Esophagus muscularis mucosa (tissue), 4 donors: ENCODE results near the gene NEU3. TPM values are rescaled to one million over a fixed set of nuclear protein-coding genes. Genes with fewer than 3 reads are reported as not detected.

Experiments used
- DNase-seq: peaks from one replicate; pipeline ENCODE4 v3.0.0-alpha.2; 2017; ENCODE audit errors: extremely low spot score
- H3K27ac ChIP-seq, 4 donors: fragments of 200-600 bp; sonication (generic); replicated peaks in 1 of 4; 1 replicate in 3 of 4; 2 replicates in 1 of 4; pipeline ENCODE4 v1.5.1; 2016 to 2019; ENCODE audit warnings: mild to moderate bottlenecking in 1 of 4
- H3K27me3 ChIP-seq, 4 donors: fragments of 200-600 bp; sonication (generic); one replicate each; pipeline versions ENCODE4 v1.5.1 to v1.6.0; 2016 to 2019
- H3K36me3 ChIP-seq, 4 donors: fragments of 200-600 bp; sonication (generic); one replicate each; pipeline ENCODE4 v1.5.1; 2016 to 2019
- H3K4me1 ChIP-seq, 4 donors: fragments of 200-600 bp; sonication (generic); one replicate each; pipeline ENCODE4 v1.5.1; 2016 to 2019
- H3K4me3 ChIP-seq, 4 donors: fragments of 200-600 bp; sonication (generic); 1 replicate in 2 of 4; 2 replicates in 2 of 4; pipeline ENCODE4 v1.5.1; 2016 to 2019; ENCODE audit warnings: mild to moderate bottlenecking in 4 of 4, moderate library complexity in 1 of 4
- H3K9me3 ChIP-seq, 4 donors: fragments of 200-600 bp; sonication (generic); 1 replicate in 3 of 4; 2 replicates in 1 of 4; pipeline ENCODE4 v1.5.1; 2016 to 2019
- CTCF ChIP-seq, 3 experiments: fragments of 200-600 bp in 2 of 3; fragments of 450-650 bp in 1 of 3; sonication (generic) in 2 of 3; IDR thresholded peaks; one replicate each; pipeline ENCODE4 v1.5.1; 2017 to 2019; ENCODE audit warnings: antibody characterized with exemption in 3 of 3, mild to moderate bottlenecking in 2 of 3, moderate library complexity in 1 of 3
- EP300 ChIP-seq: sonication (generic); formaldehyde crosslinking; IDR thresholded peaks from one replicate; pipeline ENCODE4 v1.6.1; 2017; ENCODE audit warnings: antibody characterized with exemption
- POLR2A ChIP-seq: fragments of 450-650 bp; IDR thresholded peaks from one replicate; pipeline ENCODE4 v1.6.1; 2017; ENCODE audit warnings: antibody characterized with exemption, moderate library complexity, mild to moderate bottlenecking, low read depth
- POLR2AphosphoS5 ChIP-seq, 2 donors: sonication (generic); formaldehyde crosslinking; IDR thresholded peaks; one replicate each; pipeline ENCODE4 v1.6.1; 2017; ENCODE audit warnings: antibody characterized with exemption in 2 of 2
- WGBS: methylation state at CpG from one replicate; pipeline ENCODE4 v1.1.5; 2018; 5-methylcytosine and 5-hydroxymethylcytosine counted together
- intact Hi-C: fragments of 100-400 bp; cut with DNase I; formaldehyde crosslinking; loops from one replicate; pipeline ENCODE4 v1.15.1; 2023
- total RNA-seq, 4 donors: library from RNA; depleted of rRNA; stranded (reverse); fragments of >200 nt; gene quantifications; one replicate each; pipeline versions ENCODE4 v1.1.0 to v1.2.1, GENCODE V29; 2016

Gene NEU3, protein sequence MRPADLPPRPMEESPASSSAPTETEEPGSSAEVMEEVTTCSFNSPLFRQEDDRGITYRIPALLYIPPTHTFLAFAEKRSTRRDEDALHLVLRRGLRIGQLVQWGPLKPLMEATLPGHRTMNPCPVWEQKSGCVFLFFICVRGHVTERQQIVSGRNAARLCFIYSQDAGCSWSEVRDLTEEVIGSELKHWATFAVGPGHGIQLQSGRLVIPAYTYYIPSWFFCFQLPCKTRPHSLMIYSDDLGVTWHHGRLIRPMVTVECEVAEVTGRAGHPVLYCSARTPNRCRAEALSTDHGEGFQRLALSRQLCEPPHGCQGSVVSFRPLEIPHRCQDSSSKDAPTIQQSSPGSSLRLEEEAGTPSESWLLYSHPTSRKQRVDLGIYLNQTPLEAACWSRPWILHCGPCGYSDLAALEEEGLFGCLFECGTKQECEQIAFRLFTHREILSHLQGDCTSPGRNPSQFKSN
- 1 to 10 TPM; 2.9 to 6.7 (median 5.7) TPM for total RNA-seq

GRCh38 chr11:74988541-74989259, at the start of gene NEU3:
TSS of gene NEU3 (plus strand) at chr11:74988933. CDS start at chr11:74989061, 128 bp downstream.
- 0% methylated on average over 29 of the region's 46 CpGs for WGBS
- intact Hi-C loops = no loop called here
- H3K27me3 ChIP-seq = no peaks in the 10 kb centered on the region
- no peaks in the 10 kb centered on the region for H3K36me3 ChIP-seq
- H3K9me3 ChIP-seq = no peaks in the 10 kb centered on the region
- peaks cover 6 to 17% (median 10%) of the 10 kb centered on the region in 4 donors for H3K4me1 ChIP-seq
- peak within 1 kb of the TSS; percentile 76 to 85 (median 78) for H3K27ac ChIP-seq
- H3K4me3 ChIP-seq = peak within 1 kb of the TSS; percentile 75 to 80 (median 76)
- no peak for TF ChIP-seq POLR2A
- peak; percentile 56 to 81 for TF ChIP-seq POLR2AphosphoS5 (IDR thresholded peaks at IDR 0.05)
- no peak for TF ChIP-seq CTCF (IDR thresholded peaks at IDR 0.05)
- TF ChIP-seq EP300 = no peak
- DNase-seq = no peak

DNA sequence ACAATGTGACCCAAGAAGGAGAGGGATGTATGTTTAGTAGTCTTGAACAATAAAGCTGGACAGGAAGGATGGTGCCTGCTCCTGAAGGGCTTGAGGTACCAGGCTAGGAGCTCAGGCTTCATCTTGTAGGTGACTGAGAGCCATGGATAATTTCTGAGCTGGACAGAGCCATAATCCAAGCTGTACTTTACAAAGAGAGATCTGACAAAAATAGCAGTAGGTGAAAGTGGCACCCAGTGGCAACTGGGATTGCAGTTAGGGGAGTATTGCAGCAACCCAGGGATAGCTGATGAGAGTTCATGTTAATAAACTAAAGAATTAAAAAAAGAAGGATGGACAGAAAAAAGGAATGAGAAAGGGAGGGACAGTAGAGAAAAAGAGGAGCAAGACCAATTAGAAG, 47.2 kb upstream of the NEU3 start:
- TF ChIP-seq CTCF (IDR thresholded peaks at IDR 0.05) (no peak), POLR2AphosphoS5 (IDR thresholded peaks at IDR 0.05) (no peak), EP300 (no peak), POLR2A (no peak)
- peaks cover 0 to 7% (median 0%) of the 10 kb centered on the region in 4 donors for H3K4me1 ChIP-seq
- no peak for DNase-seq
- no peaks in the 10 kb centered on the region for H3K27me3 ChIP-seq
- H3K4me3 ChIP-seq = no peak overlapping the region
- no peak overlapping the region for H3K27ac ChIP-seq
- H3K9me3 ChIP-seq = no peaks in the 10 kb centered on the region
- peaks cover 0 to 63% (median 20%) of the 10 kb centered on the region in 4 donors for H3K36me3 ChIP-seq
- intact Hi-C loops = no loop called here

DNA sequence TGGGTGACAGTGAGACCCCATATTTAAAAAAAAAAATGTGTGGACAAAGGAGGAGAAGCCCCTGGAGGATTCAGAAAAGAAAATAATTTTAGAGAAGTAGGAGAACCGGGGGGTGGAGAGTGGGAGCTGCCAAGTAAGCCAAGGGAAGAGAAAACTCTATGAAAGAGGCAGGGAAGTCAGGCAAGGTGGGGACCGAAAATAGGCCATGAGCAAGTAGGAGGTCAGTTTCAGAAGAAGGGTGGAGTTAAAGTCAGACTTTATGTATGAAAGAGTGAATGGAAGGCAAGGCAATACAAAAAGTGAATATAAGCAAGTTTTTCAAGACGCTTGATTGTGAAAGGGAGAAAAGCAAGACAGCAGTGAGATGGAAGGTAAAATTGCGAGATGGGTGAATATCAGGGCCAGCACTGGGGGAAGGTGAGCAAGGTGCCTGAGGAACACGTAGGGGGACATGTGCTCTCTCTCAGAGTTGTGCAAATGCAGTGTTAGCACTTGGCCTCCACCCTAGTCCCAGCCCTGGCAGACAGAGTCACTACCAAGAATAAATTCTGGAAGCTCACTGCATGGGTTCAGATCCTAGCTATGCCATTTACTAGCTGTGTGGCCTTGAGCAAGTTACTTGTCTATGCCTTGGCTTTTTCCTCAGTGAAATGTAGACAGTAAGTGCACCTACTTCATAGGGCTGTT, 46.5 kb upstream of the NEU3 start:
- Histone ChIP-seq H3K27me3 (no peaks in the 10 kb centered on the region), H3K36me3 (peaks cover 0 to 57% (median 17%) of the 10 kb centered on the region in 4 donors), H3K4me3 (no peak overlapping the region), H3K4me1 (peaks cover 0 to 4% (median 0%) of the 10 kb centered on the region in 4 donors), H3K9me3 (no peaks in the 10 kb centered on the region), H3K27ac (no peak overlapping the region)
- no peak for DNase-seq
- intact Hi-C loops = no loop called here
- TF ChIP-seq CTCF (IDR thresholded peaks at IDR 0.05) = no peak
- no peak for TF ChIP-seq POLR2A
- no peak for TF ChIP-seq POLR2AphosphoS5 (IDR thresholded peaks at IDR 0.05)
- TF ChIP-seq EP300 = no peak
- 88% methylated on average over 5 of the region's 5 CpGs for WGBS

GRCh38 chr11:74948546-74948897, 40.2 kb upstream of the NEU3 start:
- intact Hi-C loops = no loop called here
- peaks cover 29 to 55% (median 38%) of the 10 kb centered on the region in 4 donors for H3K4me1 ChIP-seq
- peak overlapping the region; percentile 71 to 84 (median 76) for H3K4me3 ChIP-seq
- no peaks in the 10 kb centered on the region for H3K9me3 ChIP-seq
- H3K36me3 ChIP-seq = peaks cover 0 to 20% (median 9%) of the 10 kb centered on the region in 4 donors
- H3K27ac ChIP-seq = peak overlapping the region; percentile 79 to 90 (median 82)
- DNase-seq = no peak
- no peaks in the 10 kb centered on the region for H3K27me3 ChIP-seq
- 4% methylated on average over 9 of the region's 9 CpGs for WGBS
- no peak for TF ChIP-seq CTCF (IDR thresholded peaks at IDR 0.05)
- TF ChIP-seq POLR2AphosphoS5 (IDR thresholded peaks at IDR 0.05) = no peak
- TF ChIP-seq POLR2A = no peak
- no peak for TF ChIP-seq EP300
